PFSK-1 (cell line): ENCODE results near the gene SPTSSB.

Experiments
- FOXP2 ChIP-seq: optimal IDR thresholded peaks from 2 replicates; pipeline ENCODE3; 2011; ENCODE audit warnings: borderline replicate concordance, control low read depth, inconsistent platforms; ENCODE audit not compliant: insufficient read depth; ENCODE audit errors: extremely low read length, extremely low read depth
- POLR2AphosphoS5 ChIP-seq: IDR thresholded peaks from 2 replicates; pipeline ENCODE4 v1.6.1; 2012; ENCODE audit warnings: low read depth, mild to moderate bottlenecking, control low read depth, low read length, moderate library complexity
- REST ChIP-seq, 2 experiments: IDR thresholded peaks; 2 replicates each; pipeline versions ENCODE4 v1.6.1 to v1.8.0; 2011 to 2012; ENCODE audit warnings: low read depth in 2 of 2, low read length in 2 of 2, control low read depth in 1 of 2, inconsistent platforms in 1 of 2, mild to moderate bottlenecking in 1 of 2, moderate library complexity in 1 of 2; ENCODE audit not compliant: insufficient read depth in 1 of 2
- SIN3A ChIP-seq: IDR thresholded peaks from 2 replicates; pipeline ENCODE4 v1.6.1; 2012; ENCODE audit warnings: mild to moderate bottlenecking, low read length, moderate library complexity, borderline replicate concordance; ENCODE audit not compliant: insufficient read depth
- TAF1 ChIP-seq: IDR thresholded peaks from 2 replicates; pipeline ENCODE4 v1.6.1; 2012; ENCODE audit warnings: low read length, control low read depth, borderline replicate concordance; ENCODE audit not compliant: insufficient read depth

GRCh38 chr3:161409858-161410257, 38.5 kb upstream of the SPTSSB start:
- TF ChIP-seq TAF1 (no peak), POLR2AphosphoS5 (no peak), REST (IDR thresholded peaks at IDR 0.05; ENCODE audit: insufficient read depth in 1 of 2, low read depth in 2 of 2, low read length in 2 of 2) (no peak), SIN3A (no peak), FOXP2 (no peak)
